HG03439 (cell line): ENCODE results near the gene IRAG1.

Experiments used
- ATAC-seq: cut with Tn5 transposase; IDR thresholded peaks from one replicate; pipeline ENCODE4 v1.9.1; 2021; ENCODE audit warnings: mild to moderate bottlenecking, moderate library complexity; ENCODE audit not compliant: unreplicated experiment

Gene IRAG1

DNA sequence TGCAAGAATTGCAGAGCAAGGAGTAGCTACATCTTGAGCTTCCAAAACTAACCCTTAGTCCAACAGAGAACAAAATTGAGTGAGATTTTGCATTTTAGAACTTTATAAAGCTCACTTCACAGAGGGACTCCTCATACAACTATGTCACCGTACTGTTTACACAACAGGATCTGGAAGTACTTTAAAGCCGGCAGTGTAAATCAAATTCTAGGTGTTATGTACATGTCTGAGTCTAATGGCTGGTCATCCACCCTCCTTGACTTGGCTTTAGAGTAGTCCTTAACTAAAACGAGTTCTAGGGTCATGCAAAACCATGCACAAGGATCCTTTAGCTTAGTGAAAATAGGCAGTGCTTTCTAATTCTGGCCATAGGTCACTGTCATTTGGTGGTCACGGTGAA lies 23.5 kb downstream of the IRAG1 start:
- ATAC-seq = no peak

DNA sequence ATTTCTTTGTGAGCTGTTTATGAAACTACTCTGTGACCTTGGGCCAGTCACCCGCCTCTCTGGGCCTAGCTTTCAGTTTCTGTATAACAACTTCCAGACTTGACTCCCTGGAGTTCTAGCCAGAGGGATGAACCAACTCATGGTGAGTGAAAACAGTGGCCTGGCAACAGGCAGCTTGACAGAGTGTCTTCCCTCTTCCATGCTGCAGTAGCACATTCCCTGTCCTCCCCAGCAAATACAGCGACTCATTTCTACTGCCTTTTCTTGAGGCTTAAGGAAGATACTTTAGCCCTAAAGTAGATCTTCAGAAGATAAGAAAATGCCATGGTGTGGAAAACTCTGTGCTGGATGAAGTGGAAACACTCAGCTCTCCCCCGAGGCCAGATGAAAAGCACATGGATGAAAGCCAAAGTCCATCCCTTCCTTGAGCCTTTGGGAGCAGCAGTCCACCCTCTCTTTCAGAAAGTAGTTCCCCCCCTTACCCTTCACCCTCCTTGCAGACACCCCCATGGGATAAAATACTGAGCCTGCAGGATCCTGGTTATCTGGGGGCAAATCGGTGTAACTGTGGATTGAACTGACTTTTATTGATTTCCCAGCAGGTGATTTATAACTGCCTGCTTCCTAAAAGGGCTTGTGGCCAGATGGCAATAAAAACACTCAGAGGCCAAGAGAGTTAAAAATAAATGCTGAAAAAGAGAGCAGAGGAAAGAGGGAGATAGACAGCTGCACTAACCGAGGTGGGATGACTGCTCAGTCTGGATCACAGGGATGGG lies 24.1 kb downstream of the IRAG1 start:
- no peak for ATAC-seq

DNA sequence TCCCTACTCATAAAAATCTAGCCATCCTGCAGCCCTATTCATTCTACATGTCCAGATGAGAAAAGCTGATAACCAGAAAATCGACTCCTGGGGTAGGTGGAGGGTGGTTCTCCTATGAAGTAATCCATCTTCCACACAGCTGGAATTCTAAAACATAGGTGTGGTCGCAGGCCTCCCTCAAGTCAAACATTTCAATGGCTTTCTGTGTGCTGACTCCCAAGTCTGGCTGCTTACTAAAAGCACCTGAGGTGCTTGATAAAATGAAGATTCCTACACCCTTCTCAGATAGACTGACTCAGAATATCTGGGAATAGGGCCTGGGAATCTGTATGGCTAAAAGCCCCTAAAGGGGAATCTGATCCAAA lies 26.1 kb downstream of the IRAG1 start:
- ATAC-seq = no peak

DNA sequence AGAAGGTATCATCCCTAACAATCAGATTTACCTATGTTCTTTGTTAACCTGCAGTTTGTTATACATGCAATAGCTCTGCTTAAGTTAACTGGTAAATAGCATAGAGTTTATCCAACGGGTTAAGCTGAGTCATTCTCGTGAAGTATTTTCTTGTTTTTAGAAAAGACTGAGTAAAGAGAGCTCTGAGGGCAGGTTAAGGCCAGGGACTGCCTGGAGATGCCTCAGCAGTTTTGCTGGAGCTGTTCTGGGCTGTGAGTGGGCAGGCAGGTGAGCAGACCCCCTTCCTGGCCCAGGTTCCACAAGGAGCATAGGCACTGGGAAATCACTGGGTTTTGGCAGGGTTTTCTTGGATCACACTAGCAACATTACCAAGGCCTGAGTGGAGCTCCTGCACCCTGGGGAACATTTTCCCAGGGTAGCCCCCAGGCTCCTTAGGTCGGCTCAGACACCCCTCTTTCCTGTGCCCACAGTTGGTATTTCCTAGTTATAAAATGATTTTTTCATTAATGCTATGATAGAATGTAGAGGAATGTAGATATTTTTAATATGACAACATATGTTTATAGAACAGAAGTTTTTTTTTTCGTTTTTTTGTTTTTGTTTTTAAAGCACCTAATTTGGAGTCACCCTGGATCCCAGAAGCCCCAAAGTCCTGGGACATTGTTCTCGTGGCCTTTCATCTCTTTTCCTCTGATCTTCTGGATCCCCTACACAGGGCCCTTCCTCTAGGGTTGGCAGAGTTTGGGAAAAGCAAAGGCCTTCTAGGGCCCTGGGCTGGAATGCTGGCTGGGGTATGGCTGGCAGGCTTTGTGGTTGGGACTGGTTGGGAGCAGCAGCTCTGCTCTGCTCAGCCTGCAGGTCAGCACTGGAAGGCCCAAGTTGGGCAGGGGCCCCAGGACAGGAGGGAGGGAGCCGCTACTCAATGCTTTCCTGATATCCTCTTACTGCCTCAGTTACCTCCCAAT lies 26.7 kb downstream of the IRAG1 start:
- no peak for ATAC-seq

DNA sequence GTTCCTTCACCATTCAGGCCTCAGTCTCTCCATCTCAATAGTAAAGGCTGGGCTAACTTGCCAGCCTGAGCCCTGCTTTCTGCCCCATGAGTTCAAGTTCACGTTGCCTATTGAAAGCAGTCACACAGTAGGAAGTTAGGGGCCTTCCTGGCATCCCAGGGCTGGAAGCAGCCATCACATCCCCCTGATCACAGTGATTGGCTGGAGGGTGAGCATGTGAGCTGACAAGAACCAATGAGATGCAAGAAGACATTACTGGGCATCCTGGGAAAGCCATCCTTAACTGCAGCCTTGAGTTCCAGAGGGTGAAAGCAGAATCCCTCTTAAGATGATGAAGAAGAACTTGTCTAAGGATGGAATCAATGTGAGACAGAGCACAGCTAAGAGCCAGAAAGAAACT lies 29.1 kb downstream of the IRAG1 start:
- no peak for ATAC-seq

DNA sequence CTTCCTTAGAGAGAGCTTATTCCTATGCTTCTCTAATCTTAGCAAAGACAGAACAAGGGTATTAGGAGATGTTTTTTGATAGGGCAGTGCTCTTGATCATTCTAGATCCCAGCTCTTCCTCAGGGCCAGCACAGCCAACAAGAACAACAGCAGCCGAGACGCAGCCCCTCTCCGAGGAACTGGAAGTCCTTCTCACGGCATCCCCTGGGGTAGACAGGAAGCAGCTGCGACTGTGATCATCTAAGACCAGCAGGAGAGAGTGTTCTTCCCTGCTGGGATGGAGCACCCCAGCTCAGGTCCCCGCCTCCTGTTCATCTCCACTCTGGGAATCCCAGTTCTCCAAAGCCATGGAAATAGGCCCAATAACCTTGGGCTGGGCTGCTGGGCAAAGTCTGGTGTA lies 29.6 kb downstream of the IRAG1 start:
- no peak for ATAC-seq

DNA sequence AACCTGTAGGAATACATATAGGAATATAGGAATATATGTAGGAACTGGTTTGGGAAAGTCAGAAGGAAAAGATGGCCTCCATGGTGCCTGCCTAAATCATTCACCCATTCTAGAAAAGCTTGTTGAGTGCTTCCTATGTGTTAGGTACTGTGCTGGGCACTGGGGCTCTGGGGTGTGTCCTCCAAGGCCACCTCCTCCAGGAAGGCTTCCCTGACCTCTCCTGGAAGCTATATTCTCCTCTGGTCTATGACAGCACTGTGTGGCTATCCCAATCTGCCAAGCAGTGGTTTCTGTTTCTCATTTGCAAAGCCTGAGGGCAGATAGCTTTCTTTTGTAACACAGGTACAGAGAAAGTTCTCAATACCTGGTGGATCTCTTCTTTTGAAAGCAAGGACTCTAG lies 30.2 kb downstream of the IRAG1 start:
- ATAC-seq = no peak

DNA sequence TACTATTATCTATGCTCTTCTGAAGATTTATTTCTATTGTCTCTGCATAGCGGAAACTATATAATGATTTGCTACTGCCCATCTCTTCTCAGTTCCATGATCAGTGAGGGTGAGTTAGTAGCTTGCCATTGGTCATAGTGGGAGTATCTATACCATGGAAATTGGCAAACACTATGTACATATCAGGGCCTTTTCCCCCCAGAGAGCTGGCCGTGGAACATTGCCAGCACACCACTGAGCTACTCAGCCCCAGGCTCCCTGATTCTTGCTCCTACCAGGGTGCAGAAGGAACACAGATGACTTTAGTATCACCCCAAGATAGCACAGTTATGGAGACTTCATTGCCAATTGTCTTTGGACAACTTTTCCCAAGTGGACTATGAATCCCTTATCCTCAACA lies 33.2 kb downstream of the IRAG1 start:
- ATAC-seq = no peak

DNA sequence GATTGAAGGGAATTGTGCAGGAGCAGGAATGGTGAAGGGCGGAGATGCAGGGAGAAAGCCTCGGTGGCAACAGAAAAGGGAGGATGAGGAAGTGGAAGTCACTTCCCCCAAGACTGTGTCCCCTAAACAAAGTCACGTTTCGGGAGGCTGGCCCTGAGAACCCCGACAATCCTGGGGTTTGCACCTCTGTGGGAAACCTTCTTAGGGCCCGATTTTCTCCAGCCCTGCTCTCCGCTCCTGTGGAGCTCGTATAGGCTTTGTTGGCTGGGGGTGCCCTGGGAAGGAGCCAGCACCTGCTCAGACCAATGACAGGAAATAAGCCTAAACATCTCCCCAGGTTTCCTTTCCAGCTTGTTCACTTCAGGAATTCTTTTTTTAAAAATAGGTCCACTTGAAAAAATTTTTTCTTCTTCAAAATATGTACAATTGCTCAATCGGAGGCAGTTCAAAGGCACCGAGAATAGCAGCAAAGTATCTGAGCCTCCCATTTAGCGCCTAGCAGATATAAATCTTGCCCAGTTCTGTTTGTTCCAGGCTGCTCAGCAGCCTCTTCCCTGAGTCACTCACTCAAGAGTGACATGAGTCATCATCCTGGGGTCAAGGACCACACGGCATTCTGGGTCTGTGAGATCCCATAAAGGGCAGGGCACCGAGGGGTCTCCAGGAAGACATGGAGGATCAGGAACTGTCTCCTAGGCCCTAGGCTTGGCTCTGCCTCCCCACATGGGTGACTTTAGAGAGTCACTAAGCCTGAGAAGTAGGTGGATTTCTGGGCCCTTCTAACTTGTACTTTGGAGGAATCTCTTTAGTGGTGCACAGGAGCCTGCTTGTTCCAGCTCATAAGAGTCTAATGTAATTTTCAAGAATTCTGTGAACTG lies 34.0 kb downstream of the IRAG1 start:
- ATAC-seq = no peak

DNA sequence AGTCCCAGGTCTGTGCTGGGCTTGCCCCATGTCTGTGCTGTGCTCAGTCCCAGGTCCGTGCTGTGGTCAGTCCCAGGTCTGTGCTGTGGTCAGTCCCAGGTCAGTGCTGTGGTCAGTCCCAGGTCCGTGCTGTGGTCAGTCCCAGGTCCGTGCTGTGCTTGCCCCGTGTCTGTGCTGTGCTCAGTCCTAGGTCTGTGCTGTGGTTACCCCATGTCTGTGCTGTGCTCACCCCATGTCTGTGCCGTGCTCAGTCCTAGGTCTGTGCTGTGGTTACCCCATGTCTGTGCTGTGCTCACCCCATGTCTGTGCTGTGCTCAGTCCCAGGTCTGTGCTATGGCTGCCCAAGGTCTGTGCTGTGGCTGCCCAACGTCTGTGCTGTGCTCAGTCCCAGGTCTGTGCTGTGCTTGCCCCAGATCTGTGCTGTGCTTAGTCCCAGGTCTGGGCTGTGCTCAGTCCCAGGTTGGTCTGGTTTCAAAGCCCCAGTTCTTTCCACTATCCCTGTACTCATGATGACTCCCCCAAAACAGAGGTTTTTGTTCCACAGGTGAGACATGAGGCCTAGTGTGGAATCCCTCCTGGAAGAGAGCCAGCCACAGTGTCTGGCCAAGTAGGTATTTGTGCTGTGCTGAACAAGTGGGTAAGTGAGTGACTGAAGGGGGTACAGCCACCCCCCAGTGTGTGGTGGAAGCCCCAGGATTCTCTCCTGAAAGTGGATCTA lies 34.8 kb downstream of the IRAG1 start:
- ATAC-seq = no peak

DNA sequence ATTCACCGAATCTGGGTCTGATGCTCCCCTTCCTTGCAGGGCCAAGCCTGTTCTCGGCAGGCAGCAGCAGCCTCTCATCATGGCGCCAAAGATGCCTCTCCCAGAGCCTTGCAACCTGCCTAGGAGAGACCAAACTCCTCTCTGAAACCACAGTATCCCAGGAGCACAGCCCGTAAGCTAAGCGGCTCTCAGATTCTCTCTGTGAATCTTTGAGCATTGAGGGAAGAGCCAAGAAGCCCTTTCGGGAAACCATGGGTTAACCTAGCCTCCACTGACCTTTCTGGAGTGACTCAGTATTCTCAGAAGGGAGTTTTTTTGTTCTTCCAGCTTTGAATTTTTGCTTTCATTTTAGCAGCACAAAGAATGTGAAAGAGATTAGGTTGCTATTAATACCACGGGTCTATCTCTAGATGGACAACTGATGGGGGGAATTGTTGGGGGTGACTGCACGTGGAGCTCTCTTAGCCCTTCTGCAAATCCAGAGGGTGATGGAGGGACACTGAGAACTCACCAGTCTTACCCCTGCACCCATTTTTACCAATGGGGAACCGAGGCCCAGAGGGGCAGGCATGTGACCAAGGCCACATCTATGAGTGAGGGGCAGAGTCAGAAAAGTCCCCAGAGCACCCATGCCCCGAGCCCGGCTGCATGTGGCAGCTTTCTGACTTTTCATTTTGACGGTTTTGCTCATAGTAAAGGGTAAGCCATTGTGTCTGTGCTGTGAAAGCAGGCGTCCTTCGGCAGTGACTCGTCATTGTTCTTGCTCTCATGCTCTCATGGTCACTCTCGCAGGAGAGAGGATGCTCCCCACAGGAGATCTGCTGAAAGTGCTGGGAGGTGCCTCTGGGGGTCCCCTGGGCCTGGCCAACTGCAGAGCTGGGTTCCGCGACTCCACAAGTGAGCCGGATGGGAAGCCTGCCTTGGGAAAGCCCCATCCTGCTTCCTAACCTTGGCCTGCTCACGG lies 36.0 kb downstream of the IRAG1 start:
- peak; percentile 63 for ATAC-seq

DNA sequence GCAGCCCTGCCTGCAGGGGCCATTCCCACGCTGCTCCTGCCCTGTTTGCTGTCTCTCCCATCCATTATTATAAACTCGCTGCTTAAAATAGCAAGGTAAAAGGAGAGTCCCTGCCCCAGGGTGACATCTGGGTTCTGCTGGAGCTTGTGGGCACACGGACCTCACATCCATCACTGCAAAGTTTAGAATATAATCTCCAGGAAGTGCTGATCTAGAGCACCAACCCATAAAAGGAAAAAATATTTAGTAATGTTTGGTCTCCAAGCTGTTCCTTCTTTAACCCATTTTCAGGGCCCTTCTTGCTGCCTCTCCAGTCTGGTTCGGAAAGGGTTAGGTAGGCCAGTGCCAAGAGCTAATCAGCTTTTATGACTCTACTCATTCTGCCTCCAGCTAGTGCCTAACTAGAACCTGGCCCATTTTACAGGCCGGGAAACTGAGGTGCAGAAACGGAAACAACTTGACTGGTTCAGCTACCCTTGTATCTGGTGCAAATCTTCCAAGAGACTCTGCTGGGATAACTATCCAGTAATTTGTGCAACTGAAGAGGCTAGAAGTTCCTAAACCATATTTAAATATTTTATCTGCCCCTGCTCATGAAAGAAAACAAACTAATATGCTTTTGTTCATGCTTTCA lies 37.5 kb downstream of the IRAG1 start:
- ATAC-seq = no peak

DNA sequence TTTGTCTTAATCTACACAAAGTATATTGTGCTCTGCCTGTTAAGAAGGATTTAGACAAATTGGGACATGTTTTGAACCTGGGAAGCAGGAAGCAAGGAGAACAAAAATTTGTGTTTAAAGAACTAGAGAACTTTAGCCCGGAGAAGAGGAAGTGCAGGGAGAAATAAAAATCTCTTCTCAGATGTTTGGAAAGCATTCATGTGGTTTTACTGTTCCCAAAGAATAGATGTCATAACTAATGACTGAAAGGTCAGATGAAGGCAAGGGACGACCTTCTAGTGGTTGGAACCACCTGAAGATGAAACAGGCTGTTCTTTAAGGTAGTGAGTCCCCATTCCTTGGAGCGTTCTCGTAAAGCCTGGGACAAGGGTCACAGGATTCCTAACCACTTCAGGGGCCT lies 38.3 kb downstream of the IRAG1 start:
- no peak for ATAC-seq

DNA sequence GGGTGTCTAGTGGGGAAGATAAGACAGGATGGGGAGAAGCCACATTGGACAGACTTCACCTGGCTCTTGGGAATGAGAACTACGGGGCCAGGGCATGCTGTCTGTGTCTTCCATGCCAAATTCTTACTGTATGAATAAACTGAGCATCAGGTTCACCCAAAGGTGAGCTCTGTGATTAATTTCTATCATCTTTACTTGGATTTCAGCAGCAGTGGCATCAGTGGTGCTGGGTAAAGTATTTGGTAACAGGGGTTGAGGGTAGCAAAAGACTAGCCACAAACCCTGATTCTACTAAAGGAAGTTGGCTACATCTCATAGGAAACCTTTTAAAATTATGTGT lies 38.8 kb downstream of the IRAG1 start:
- no peak for ATAC-seq

DNA sequence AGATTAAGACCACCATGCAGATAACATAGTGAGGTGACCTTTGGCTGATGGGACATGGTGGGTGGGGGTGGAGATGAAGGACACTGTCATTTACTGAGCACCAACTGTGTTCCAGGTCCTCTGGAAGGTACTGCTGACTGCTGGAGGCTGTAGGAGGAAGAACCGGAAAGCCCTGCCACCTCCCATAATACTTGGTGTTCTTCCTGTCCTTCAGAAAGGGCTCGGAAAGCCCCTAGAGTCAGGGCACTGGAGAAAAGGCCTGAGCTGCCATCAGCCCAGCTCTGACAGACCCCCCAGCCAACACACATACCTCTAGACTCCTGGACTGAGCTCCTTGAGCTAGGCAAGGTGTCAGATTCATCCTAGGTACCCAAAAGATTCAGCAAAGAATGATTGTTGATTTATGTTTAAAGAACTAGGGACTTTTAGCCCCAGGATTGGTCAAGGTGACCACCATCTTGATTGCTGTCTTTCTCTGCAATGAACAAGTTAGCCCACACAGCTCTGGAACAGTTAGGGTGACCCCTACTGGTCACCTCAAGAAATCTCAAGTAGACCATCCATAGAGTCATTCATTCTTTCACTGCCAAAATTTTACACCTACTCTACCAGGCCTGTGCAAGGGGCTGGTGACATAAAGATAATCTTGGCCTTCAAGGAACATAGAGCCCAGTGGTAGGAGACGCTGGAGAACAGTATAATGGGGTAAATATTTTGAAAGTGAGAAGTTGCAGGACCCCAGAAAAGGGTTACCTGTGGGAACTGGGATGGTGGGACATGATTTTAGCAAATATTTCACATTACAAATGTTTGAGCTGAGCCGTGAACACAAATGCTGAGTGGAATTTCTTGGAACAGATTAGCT lies 39.4 kb downstream of the IRAG1 start:
- ATAC-seq = no peak

DNA sequence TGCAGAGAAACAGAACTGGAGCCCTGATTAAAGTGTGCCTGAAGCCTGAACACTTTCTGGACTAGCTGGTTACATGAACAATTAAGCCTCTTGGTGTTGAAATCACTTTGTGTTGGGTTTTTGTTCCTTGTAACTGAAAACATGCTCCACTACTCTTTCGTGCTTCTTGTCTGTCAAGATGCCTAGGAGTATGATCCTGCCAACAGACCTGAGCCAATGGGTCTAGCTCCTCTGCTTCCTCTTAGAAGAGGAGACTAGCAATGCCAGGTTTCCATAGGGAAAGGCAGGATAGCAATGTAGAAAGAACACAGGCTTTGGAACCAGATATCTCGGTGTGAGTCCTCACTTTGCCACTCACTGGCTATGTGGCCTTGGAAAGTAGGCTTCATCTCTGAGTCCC lies 40.3 kb downstream of the IRAG1 start:
- ATAC-seq = no peak

DNA sequence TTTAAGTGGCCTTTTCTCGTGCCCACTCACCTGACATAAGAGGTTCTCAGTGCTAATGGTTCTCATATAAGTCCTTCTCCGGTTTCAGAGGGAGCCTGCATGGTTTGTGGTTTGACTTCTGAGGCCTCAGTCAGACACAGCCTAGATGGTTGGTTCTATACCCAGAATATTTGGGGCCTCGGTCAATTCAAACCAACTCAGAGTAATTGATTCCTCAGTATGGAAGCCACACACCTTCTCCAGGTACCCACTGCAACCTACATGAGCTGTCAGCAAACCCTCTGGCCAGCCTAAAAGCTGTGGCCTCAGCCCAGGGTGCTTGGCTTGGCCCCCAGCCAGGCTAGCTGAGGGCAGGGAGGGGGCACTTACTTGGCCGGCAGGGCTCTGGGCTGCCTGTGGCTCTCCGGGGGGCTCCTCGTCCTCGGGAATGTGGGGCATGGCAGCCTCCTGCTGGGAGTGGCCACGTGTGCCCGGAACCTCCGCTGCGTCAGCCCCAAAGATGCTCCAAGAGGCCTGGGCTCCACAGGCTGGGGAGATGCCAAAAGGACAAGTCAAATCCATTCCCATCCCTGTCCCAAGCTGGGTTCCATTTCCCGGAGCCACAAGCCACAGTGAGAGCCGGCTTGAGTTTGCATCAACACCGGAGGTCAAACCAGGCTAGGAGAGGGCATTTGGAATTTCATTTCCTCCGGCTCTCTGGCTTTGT lies 41.7 kb downstream of the IRAG1 start:
- no peak for ATAC-seq

DNA sequence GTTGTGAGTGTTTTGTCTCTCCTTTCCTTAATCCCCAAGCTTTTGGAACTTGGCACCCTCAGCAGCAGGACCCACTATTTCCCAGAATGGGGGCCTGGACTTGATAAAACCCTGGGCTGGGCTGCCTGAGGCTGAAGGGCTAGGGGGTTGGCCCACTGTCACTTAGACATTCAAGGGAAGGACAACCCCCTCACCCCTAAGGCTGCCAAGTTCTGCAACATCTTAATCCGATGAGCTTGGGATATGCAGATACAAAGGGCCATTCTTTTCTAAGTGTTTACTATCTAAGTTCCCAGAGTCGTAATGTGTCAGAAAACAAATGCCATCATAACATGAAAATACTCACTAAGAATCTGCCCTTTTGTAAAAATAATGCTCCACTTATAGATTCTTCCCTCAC lies 42.9 kb downstream of the IRAG1 start:
- ATAC-seq = no peak
